ENCODE measurements around the gene KDELR3.

The KDELR3 gene

GRCh38 chr22:38481871-38482332, 14.0 kb downstream of the KDELR3 start:
- H3K4me1 ChIP-seq = no peaks in the 10 kb centered on the region
- TF ChIP-seq CTCF (IDR thresholded peaks at IDR 0.05; ENCODE audit: low read depth, low read length) = no peak
- H3K9me3 ChIP-seq = no peaks in the 10 kb centered on the region
- no peaks in the 10 kb centered on the region for H3K27me3 ChIP-seq
- peaks cover 62% of the 10 kb centered on the region for H3K36me3 ChIP-seq
- H3K4me3 ChIP-seq (ENCODE audit: low read depth, low read length) = no peak overlapping the region
- DNase-seq = no peak

GRCh38 chr22:38482662-38483308, 14.9 kb downstream of the KDELR3 start:
- H3K4me1 ChIP-seq = no peaks in the 10 kb centered on the region
- no peak for DNase-seq
- no peaks in the 10 kb centered on the region for H3K9me3 ChIP-seq
- H3K27me3 ChIP-seq = no peaks in the 10 kb centered on the region
- H3K4me3 ChIP-seq (ENCODE audit: low read depth, low read length) = no peak overlapping the region
- peaks cover 71% of the 10 kb centered on the region for H3K36me3 ChIP-seq
- no peak for TF ChIP-seq CTCF (IDR thresholded peaks at IDR 0.05; ENCODE audit: low read depth, low read length)

- peaks cover 85% of the 10 kb centered on the region for H3K36me3 ChIP-seq
- no peak overlapping the region for H3K4me3 ChIP-seq (ENCODE audit: low read depth, low read length)
- no peaks in the 10 kb centered on the region for H3K9me3 ChIP-seq
- no peak for TF ChIP-seq CTCF (IDR thresholded peaks at IDR 0.05; ENCODE audit: low read depth, low read length)
- H3K4me1 ChIP-seq = no peaks in the 10 kb centered on the region
- no peak for DNase-seq
- H3K27me3 ChIP-seq = no peaks in the 10 kb centered on the region
These were observed 16.3 kb downstream of the KDELR3 start for GRCh38 chr22:38484244-38484643.

GRCh38 chr22:38485783-38486182, 17.9 kb downstream of the KDELR3 start:
- H3K4me1 ChIP-seq = no peaks in the 10 kb centered on the region; the same call in 1 of the 2 replicates
- H3K9me3 ChIP-seq = no peaks in the 10 kb centered on the region
- no peak for DNase-seq
- peaks cover 93% of the 10 kb centered on the region for H3K36me3 ChIP-seq
- H3K4me3 ChIP-seq (ENCODE audit: low read depth, low read length) = no peak overlapping the region
- H3K27me3 ChIP-seq = no peaks in the 10 kb centered on the region
- TF ChIP-seq CTCF (IDR thresholded peaks at IDR 0.05; ENCODE audit: low read depth, low read length) = no peak

- Histone ChIP-seq H3K4me3 (ENCODE audit: low read depth, low read length) (no peak overlapping the region), H3K36me3 (peaks cover 96% of the 10 kb centered on the region), H3K4me1 (no peaks in the 10 kb centered on the region; the same call in 1 of the 2 replicates), H3K27me3 (no peaks in the 10 kb centered on the region), H3K9me3 (no peaks in the 10 kb centered on the region)
- DNase-seq = no peak
- no peak for TF ChIP-seq CTCF (IDR thresholded peaks at IDR 0.05; ENCODE audit: low read depth, low read length)
These were observed 20.1 kb downstream of the KDELR3 start for GRCh38 chr22:38487946-38488345.

- Histone ChIP-seq H3K9me3 (no peaks in the 10 kb centered on the region), H3K27me3 (no peaks in the 10 kb centered on the region), H3K4me1 (no peaks in the 10 kb centered on the region; the same call in 1 of the 2 replicates), H3K4me3 (ENCODE audit: low read depth, low read length) (no peak overlapping the region), H3K36me3 (peaks cover 96% of the 10 kb centered on the region)
- no peak for TF ChIP-seq CTCF (IDR thresholded peaks at IDR 0.05; ENCODE audit: low read depth, low read length)
- no peak for DNase-seq
These were observed 21.2 kb downstream of the KDELR3 start for GRCh38 chr22:38489142-38489541.

All from BE2C (cell line).